Activated T-cell treated with anti-CD3 and anti-CD28 coated beads for 48 hours (primary cell): ENCODE measurements around the gene RNF145.
"Not testable (repeated sequence)": the region's sequence is repeated elsewhere in the genome, so short reads cannot be mapped to it uniquely, and the experiment has no call there.

Experiments
- DNase-seq: peaks from one replicate; pipeline ENCODE4 v3.0.0-alpha.2; 2020; ENCODE audit warnings: low read depth

The RNF145 gene

DNA sequence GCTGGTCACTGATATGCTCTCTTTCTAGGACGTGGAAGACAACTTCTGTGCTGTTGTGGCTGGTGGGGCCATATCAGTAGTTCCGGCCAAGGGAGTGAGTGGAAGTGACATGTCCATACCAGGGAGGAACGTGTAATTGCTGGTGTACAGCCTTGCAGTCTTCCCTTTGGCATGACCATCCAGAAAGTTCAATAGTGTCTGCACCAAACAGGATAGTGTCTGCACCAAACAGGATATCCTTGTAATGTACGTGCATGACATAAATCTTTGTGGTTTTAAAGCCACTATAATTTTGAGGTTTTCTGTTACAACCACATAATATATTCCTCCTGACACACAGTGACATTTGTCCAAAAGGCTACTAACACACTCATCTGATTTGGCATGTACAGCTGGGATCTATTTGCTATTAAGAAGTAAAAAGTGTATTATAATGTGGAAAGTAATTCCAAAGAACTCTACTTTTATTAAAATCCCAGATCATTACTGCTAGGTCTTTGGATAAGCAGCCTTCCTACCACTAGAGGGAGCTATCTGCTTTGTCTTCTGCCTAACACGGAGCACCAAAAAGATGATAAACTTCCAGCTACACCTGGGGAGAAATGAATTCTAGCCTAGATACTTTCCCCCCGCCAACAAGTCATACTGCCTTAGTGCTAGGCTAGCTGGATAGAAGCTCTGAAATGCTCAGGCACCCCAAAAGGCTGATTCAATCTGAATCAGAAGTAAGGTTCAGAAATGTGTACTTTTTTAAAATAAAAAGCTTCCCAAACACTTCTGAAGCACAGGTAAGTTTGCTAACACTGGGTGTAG lies 52.7 kb downstream of the RNF145 start:
- DNase-seq, result no peak

DNA sequence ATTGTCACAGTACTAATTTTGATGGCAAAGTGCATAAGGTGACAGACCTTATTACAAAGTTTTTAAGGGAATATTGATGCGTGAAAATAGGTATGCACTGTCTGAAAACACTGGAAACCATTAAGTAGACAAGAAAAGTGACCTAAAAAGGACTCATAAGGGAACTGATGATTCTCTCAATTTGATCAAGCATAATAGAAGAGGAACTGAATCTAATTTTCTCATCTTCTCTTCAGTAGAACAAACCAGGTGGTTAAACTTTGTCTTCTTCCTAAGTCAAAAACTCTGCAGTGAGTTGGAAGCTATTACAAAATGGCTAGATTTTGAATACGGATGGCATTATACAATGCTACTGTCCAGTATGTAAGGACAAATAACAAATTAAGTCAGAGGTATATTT lies 53.4 kb downstream of the RNF145 start:
- no peak for DNase-seq

DNA sequence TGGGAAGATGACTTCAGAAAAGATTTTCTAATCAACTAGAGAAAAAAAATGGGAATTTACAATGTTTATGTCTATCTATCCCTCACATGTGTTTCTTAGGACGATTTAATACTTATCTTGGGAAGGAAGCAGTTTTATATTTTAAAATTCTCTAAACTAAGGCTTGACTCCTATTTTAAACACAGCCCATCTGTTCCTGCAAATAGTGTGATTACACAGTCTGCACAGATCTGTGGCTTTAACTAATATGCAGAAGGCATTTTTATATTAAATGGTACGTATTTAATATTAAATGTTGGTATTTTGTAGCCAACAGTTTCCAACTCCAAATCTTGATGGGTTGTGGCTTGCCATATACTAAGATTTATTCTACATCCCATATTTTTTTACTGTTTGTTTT lies 56.5 kb downstream of the RNF145 start:
- no peak for DNase-seq

DNA sequence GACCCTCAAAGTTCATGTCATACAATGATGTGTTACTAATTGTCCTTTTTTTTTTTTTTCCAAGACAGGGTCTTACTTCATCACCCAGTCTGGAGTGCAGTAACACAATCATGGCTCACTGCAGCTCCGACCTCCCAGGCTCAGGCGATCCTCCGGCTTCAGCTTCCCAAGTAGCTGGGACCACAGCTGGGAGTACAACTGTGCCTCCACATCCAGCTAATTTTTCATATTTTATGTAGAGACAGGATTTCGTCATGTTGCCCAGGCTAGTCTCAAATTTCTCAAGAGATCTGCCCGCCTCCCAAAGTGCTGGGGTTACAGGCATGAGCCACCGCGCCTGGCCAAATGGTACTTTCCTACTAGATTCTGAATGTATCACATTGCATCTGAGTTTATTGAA lies 60.3 kb downstream of the RNF145 start:
- DNase-seq, result no peak

DNA sequence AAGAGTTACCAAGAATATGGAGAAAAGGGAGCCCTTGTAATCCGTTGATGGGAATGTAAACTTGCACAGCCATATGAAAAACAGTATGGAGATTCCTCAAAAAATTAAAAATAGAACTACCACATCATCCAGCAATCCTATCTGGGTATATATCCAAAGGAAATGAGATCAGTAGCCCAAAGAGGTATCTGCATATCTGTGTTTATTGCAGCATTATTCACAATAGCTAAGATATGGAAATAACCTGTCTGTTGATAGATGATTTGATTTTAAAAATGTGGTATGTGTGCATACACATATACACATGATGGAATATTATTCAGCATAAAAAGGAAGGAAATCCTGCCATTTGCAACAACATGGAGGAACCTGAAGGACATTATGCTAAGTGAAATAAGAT lies 61.4 kb downstream of the RNF145 start:
- DNase-seq, result no peak

DNA sequence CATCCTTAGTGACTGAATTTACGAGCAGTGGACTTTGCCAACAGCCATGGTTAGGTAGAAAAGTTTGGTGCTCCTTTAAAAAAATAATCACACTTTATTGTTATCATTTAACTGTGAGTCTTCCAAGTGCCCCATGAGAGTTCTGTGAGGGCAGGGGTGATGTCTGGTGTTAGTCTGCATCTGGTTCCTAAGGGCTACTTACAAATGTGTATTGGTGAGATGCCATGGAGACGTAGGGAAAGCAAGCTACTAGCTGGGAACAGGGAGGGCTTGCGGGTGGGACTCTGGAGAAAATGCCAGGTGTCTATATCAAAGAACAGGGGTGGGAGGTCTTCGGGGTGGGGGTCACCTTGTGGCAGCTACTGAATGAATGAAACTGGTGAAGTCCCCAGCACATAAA lies 62.5 kb downstream of the RNF145 start:
- no peak for DNase-seq

DNA sequence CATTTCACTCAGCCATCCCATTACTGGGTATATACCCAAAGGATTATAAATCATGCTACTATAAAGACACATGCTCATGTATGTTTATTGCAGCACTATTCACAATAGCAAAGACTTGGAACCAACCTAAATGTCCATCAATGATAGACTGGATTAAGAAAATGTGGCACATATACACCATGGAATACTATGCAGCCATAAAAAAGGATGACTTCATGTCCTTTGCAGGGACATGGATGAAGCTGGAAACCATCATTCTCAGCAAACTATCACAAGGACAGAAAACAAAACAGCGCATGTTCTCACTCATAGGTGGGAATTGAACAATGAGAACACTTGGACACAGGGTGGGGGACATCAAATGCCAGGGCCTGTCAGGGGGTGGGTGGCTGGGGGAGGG lies 64.2 kb downstream of the RNF145 start:
- DNase-seq, result not testable (repeated sequence)

DNA sequence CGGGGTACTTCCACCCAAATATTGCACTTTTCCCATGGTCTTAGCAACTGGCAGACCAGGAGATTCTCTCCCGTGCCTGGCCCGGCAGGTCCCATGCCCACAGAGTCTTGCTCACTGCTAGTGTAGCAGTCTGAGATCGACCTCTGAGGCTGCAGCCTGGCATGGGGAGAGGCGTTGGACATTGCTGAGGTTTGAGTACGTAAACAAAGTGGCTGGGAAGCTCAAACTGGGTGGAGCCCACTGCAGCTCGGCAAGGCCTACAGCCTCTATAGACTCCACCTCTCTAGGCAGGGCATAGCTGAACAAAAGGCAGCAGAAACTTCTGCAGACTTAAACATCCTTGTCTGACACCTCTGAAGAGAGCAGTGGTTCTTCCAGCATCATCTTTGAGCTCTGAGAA lies 69.6 kb downstream of the RNF145 start:
- no peak for DNase-seq

DNA sequence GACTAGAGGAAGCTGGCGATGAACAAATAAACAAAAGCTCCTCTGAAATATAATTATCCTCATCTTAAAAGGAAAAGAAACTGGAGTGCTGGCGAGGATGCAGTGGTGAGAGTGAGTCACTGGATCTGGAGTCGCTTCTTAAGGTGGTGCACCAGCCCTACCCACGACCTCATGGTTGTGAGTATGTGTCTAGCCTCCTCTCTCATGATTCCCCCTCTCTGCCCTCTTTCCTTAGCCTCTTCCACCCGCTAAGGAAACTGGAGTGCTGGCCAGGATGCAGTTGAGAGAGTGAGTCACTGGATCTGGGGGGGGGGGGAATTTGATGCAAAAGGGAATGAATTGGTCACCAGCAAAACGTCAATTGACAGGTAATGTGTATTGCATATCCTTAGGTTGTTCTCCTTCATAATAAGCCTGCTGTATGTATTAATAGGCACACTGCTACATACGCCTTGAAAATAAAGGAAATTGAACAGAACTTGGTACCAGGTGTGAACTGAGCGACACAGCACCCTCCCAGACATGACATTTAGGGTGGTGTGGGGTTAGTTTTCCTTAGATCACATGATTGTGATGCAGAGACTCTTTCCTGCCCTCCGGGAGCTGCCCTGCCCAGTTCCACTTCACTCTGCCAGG lies 73.3 kb downstream of the RNF145 start:
- DNase-seq, result no peak

DNA sequence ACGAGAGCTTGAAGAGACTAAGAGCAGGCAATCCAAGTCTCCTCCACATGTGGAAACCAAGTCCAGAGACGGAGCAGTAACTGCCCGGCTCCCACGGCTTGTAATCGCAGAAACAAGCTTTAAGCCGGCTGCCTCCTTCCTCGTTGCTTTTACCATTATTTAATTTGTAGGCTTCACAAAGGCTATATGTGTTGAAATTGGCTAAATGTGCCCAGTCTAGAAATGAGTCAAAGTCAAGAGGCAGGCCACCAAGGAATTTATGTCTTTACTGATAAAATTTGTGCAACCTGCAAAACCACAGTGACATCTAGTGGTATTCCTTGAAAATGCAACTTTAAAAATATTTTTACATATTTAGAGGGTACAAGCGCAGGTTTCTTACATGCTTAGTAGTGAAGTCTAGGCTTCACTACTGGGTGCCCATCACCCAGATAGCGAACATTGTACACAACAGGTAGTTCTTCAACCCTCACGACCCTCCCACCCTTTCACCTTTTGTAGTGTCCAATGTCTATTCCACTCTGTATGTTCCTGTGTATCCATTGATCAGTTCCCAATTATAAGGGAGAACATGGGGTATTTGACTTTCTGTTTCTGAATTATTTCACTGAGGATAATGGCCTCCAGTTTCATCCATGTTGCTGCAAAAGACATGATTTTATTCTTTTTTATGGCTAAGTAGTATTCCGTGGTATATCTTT lies 76.2 kb downstream of the RNF145 start:
- no peak for DNase-seq

DNA sequence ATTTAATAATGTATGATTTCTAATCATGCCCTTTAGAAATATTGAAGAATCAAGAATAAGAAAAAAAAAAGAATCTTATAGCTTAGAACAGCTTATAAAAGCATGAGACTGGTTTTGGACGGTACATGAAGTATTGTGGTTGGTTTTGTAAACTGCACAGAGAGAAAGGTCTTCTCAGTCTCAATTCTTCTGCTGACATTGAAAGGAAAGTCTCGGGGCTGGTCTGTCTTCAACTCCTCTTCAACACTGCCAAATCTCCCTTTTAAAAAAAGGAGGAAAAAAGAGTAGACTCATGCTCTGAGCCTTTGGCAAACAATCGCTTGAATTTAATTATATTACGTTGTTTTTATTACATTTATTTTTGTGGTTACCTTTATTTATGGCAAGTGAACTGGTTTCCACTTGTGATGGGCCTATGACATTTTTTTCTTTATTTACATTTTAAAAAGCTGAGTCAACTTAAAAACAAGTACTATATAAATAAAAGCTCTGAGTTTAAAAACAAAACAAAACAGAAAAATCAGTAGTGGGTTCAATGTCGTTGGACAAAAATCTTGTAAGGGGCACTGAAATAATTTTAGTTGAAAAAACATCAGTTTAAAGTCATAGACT lies 76.8 kb downstream of the RNF145 start:
- DNase-seq, result no peak

DNA sequence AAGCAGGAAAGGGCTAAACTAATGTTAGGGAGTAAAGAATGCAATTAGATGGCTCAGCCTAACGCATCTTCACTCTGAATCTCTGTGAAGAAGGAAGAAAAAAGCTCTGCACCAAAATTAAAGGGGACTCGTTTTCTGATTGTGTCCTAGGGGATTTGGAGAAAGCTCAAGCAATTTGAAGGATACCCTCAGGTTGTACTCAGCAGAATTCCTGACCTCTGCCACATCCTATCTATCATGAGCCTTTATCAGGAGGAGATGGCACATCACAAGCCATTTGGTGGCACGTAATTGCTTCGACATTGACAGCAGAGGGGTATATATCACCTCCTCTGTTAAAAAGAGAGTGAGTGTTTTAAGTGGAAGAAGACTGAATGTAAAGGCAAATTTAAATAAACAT lies 77.4 kb downstream of the RNF145 start:
- no peak for DNase-seq

DNA sequence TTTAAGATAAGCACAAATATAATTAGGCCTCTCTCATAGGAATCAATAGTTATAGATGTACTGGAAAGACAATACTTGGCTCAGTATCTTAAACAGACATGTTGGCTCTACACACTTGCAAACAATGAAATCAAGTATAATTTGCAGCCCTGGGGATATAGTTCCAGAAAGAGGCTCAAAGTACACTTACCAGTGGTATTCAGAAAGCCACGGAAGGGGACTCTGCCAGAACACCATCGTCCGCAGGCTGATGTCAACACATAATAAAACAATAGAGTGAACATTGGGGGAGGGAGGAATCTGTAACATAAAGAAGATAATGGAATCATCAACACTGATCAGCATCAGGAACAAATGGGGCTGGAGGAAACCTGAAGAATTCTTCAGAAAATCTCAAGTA lies 78.5 kb downstream of the RNF145 start:
- no peak for DNase-seq

DNA sequence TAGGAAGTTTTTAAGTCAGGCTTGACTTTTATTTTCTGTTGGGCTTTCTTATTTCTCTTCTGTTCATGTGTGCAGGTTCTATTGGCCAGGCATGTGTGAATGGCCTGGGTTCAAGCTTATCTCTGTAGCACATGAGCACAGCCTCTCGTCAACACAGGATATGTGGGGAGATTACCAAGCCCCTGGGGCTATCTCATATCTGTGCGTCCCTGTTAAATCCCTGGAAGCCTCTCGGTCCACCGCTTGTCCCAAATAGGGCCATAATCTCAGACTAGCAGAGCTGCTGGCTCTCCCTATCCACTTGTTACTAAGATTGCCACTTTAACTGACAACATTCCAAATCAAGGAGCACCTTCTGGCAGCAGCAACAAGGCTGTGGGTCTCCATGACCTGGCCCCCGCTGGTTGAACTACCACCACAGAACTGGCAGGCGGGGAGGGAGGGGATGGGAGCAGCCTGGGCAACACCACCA lies 81.2 kb downstream of the RNF145 start:
- no peak for DNase-seq

DNA sequence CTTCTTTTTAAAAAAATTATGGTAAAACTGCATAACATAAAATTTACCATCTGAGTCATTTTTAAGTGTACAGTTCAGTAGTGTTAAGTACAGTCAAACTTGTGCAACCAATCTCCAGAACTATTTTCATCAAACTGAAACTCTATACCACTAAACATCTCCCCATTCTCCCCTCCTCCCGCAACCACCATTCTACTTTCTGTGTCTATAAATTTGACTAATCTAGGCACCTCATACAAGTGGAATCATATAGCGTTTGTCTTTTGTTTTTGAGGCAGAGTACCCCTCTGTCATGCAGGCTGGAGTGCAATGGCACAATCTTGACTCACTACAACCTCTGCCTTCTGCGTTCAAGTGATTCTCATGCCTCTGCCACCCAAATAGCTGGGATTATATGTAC lies 85.7 kb downstream of the RNF145 start:
- DNase-seq, result no peak

DNA sequence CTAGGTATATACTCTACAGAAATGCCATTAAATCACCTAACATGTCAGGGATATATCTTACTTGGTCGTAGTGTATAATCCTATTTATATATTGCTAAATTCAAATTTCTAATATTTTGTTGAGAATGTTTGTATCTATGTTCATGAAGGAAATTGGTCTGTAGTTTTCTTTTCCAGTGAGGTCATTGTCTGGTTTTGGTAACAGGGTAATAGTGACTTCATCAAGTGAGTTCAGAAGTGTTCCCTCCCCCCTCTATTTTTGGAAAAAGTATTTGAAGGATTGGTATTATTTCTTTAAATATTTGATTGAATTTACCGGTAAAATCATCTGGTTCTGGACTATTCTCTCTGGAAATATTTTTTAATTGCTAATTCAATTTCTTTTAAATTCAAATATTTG lies 86.2 kb downstream of the RNF145 start:
- DNase-seq, result no peak

DNA sequence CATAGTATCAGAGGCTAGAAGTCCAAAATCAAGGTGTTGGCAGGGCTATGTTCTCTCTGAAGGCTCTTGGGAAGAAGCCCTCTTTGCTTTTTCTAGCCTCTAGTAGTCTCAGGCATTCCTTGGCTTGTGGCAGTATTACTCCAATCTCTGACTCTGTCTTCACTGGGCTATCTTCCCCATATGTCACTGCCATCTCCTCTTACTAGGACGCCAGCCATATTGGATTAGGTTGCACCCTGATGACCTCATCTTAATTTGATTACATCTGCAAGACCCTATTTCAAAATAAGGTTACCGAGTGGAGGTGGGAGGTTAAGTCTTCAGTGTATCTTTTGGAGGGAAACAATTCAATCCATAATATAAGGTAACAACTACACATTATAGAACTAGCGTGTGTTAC lies 88.3 kb downstream of the RNF145 start:
- no peak for DNase-seq

DNA sequence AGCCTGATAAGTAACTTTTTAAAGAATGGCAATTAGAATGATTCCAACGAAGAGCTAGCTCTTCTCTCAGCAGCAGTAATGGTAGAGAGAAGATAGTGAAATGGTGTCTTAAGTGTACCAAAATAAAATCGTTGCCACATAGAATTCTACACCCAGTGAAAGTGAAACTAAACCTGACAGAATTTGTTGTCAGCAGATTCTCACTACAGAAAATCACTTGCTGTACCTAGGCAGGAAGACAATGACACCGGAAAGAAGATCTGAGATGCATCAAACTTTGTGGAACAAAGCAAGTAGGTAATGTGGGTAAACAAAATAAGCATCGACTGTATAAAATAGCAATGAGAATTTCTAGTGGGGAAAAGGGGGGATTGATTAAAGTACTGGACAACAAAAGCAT lies 88.9 kb downstream of the RNF145 start:
- no peak for DNase-seq

DNA sequence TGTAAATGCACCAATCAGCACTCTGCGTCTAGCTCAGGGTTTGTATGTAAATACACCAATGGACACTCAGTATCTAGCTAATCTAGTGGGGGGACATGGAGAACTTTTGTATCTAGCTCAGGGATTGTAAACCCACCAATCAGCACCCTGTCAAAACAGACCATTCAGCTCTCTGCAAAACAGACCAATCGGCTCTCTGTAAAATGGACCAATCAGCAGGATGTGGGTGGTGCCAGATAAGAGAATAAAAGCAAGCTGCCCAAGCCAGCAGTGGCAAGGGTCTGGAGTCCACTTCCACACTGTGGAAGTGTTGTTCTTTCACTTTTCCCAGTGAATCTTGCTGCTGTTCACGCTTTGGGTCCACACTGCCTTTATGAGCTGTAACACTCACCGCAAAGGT lies 89.5 kb downstream of the RNF145 start:
- not testable (repeated sequence) for DNase-seq

DNA sequence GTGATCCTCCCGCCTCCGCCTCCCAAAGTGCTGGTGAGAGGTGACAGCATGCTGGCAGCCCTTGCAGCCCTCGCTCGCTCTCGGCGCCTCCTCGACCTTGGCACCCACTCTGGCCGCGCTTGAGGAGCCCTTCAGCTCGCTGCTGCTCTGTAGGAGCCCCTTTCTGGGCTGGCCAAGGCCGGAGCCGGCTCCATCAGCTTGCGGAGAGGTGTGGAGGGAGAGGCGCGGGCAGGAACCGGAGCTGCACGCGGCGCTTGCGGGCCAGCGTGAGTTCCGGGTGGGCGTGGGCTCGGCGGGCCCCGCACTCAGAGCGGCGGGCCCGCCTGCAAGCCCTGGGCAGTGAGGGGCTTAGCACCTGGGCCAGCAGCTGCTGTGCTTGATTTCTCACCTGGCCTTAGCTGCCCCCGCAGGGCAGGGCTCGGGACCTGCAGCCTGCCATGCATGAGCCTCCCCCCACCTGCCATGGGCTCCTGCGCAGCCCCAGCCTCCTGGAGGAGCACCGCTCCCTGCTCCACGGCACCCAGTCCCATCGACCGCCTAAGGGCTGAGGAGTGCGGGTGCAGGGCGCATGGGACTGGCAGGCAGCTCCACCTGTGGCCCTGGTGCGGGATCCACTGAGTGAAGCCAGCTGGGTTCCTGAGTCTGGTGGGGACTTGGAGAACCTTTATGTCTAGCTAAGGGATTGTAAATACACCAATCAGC lies 90.2 kb downstream of the RNF145 start:
- not testable (repeated sequence) for DNase-seq

DNA sequence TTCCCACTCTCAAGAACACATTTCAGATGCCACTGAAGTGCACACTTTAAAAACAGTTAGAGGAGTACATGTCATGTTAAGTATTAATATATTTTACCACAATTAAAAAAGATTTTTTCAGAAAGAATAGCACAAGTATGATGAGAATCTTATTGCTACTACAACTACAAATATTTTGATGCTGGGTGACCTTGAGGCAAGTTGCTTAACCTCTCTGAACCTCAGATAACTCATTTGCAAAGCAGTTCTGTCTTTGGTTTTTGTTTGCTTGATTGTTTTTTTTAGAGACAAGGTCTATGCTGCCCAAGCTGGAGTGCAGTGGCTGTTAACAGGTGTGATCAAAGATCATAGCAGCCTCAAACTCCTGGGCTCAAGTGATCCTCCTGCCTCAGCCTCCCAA lies 95.9 kb downstream of the RNF145 start:
- DNase-seq, result no peak

DNA sequence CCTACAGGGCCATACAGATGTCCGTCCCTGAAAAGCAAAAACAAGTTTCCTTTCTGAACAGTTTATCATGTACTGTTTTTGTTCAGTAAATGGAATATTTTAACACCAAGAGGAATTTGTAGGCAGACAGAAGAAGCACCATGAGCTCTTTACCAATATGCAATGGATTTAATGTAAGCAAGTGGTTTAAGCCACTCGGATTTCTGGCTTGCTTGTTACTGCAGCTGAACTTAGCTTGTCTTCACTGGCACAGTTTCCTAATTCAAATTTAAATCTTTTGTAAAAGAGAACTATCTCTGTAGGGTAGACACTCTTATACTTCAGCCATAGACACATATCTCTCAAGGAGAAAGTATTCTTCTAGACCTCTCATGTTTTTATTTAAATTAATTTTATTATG lies 96.9 kb downstream of the RNF145 start:
- DNase-seq, result no peak
